Stimulated activated CD8-positive, alpha-beta memory T cell treated with anti-CD3 and anti-CD28 coated beads, Interleukin-7, amount 100 ng/mL, for 24 hours (primary cell): ENCODE measurements around the gene TLR8.

Source experiments
- DNase-seq: peaks from one replicate; pipeline ENCODE4 v3.0.0-alpha.2; 2020; ENCODE audit warnings: low read depth

The TLR8 gene

DNA sequence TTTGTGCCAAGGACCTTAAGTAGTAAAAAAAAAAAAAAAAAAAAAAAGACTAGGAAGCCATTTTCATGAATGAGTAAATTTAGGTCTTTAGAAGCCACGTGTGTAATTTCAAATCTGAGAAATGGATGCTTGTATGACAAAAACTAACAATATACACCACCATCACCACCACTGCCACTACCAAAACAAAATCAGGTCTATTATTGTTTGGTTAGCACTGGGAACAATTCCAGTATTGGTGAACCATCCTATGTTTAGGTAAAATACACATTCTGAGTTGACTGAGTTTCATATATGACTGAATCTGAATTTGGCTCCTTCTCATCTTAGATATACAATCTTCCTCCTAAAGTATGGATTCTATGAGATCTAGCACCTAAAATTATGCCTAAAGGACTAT, 59.7 kb downstream of the TLR8 start:
- DNase-seq: no peak

GRCh38 chrX:12967711-12968465, 61.5 kb downstream of the TLR8 start:
- DNase-seq: no peak

DNA sequence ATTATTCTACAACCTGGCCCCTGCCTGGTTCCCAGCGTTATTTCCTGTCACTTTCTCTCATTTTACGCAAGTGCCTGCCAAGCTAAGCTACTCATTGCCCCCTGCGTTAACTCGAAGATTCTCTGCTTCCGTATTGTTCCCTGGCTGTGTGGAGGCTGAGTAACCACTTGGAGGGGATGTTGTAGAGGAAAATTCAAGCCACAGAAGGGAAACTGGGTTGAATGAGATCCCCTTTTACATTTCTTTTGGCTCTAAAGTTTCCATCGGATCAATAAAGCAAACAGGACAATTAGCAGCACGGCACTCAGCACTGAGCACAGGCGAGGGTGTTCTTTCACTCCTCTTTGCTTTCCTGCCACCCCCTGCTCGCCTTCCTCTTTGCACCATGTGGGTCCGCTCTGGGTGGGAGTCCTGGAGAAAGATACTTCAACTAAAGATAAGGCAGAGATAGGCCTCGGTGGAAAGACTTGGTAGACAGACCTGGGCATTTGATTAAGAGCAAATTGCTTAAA, 64.3 kb downstream of the TLR8 start:
- no peak for DNase-seq

DNA sequence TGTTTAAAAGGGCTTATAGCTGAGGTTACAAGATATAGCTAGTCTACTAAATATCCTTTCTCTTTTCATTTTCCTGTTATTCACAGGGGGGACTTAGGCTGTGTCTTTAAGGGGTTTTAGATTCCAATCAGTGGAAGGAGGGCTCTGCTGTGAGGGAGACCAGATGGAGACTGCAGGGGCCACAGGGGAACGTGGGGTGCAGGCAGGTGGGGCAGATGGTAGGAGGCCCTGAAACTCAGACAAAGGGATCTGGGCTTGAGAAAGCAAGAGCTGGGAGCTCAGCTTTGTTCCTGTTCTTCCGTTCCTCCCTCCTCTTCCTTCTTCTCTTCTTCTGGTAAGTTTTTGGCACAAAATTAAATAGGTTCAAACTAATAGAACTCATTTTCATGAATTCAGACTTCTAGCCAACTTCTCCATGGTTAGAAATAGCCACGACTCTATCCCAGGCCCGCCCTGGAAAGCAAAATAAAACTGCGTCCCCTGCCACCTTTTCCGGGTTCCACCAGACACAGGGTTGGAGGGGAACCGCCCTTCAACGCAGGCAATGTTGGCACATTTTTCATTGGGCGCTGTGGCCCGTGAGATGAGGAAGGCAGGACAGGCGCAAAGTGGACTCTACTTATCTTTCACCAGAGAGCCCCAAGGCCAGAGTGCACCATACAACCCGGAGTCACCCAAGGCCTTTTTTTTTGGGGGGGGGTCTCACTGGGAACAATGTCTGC, 65.0 kb downstream of the TLR8 start:
- no peak for DNase-seq

DNA sequence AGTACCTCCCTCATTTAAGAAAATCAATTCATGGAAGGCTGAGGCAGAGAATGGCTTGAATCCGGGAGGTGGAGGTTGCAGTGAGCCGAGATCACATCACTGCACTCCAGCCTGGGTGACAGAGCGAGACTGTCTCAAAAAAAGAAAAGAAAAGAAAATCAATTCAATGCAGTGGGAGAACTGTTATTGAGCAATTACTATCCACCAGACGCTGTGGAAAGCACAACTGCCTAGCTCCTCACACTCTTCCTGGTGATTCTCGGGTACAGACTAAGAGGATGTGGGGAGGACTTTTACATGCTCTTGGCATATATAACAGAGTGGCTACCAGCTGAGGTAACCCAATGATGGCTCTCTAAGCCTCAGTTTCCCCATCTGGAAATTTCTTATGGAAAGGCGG, 65.8 kb downstream of the TLR8 start:
- no peak for DNase-seq
